Frontal cortex (tissue), 4 donors: ENCODE measurements around the gene DOCK9. TPM values are rescaled to one million over a fixed set of nuclear protein-coding genes. Genes with fewer than 3 reads are reported as not detected.
A peak's percentile ranks its signal among the peaks of the same experiment; 100 is the strongest.

ENCODE experiments used
- DNase-seq, 2 donors: peaks; one replicate each; pipeline ENCODE4 v3.0.0; 2012; ENCODE audit warnings: low spot score in 2 of 2
- FAIRE-seq: peaks from 2 replicates; lab custom pipeline; 2012; peaks lifted over from hg19 to GRCh38; lab: Jason Lieb, UNC
- total RNA-seq: library from RNA; depleted of rRNA; stranded (reverse); fragments of >200 nt; gene quantifications from one replicate; pipeline ENCODE4 v1.2.3, GENCODE V29; 2014
- donor health status: control.
- donor health status: control.
- donor health status: control.

The DOCK9 gene
- total RNA-seq, 1 donor from 2014 or later, result 162 TPM

DNA sequence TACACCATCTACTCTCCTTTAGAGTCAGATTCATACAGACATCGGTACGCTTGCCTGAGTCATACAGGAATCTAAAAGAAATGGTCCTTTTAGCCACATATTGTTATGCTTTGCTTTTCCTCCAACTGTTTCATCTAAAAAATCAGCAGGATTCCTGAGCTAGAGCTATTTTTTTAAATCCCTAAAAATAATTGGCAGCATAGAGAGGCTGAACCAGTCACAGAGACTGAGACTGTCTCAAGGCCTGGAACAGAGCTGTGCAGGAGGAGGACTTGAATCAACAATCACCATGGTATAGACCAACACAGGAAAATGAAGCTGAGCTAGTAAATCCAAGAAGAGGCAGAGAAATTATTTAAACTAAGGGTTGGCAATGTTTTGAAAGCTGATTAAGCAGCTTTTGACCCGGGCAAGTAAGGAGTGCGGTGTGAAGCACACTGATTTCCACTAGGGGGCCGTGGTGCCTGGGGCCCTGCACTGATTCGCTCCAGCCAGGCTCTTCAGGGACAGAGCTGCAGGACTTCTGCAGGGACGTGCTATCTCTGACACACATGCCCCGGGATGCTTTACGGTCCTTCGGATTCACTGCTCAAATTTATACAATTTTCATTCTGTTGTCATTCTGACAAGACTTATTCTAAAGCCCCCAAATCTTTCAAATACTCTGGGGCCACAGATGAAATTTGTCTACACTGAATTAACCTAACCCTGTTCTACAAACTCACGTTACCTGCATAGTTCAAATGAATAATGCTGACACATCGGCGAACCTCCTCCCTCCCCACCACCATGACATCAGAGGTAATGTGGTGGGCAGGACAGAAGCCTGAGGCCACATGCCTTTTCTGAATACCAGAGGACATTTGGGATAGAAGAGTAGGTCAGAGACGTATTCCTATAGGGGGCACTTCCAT, 137.8 kb downstream of the DOCK9 start:
- DNase-seq (peak; percentile 4 to 25), FAIRE-seq (no peak)

DNA sequence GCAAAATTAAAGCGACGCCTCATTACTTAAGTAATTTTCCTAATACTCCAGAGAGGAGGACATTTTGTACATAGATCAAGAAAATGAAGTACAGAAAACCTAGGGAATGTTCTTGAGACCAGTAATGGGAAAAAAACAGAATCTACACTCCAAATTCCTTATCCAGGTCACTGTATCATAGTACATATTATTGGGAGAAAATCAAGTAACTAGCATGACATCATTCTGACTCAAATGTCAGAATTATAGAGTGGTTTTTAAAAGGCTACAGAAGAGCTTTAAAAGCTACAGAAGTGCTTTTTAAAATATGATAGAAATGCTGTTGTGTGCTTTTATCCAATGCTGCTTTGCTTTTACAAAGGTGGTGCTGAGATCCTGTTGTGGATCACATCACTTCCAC, 139.1 kb downstream of the DOCK9 start:
- FAIRE-seq, result no peak

DNA sequence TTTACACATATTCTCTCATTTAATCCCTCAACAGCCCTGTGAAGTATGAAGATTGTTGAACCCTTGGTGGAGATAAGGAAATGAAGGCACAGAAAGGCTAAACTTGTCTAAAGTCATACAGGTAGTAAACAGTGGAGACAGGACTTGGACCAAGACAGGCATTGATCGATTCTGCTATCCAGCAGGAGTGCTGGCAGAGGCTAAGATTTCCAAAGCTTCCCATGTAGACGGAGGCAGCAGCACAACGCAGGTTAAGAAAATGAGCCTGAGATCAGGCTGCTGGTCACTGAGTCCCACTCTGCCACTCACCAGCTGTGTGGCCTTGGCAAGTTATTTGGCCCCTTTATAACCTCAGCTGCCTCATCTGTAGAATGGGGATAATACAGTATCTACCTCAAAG, 140.0 kb downstream of the DOCK9 start:
- no peak for FAIRE-seq
- DNase-seq, result no peak

More for the DNA sequence above, 139.1 kb downstream of the DOCK9 start:
- DNase-seq, result no peak

DNA sequence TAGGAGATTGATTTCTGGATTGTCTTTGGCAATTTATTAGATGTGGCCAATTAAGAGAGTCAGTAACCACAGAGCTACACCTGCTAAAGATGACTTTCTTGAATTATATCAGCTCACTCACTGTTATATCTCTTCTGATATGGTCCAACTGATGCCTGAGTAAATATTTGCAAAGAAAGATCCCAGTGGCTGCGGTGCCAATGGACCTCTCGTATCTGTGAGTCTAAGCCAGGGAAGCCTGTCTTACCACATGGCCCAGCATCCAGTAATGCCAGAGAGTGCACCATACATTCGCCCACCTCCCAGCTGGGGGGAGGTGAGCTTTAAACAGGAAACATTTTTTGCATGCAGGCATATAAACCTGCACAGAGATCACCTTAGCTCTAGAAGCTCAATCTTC, 142.7 kb downstream of the DOCK9 start:
- DNase-seq (no peak), FAIRE-seq (no peak)

DNA sequence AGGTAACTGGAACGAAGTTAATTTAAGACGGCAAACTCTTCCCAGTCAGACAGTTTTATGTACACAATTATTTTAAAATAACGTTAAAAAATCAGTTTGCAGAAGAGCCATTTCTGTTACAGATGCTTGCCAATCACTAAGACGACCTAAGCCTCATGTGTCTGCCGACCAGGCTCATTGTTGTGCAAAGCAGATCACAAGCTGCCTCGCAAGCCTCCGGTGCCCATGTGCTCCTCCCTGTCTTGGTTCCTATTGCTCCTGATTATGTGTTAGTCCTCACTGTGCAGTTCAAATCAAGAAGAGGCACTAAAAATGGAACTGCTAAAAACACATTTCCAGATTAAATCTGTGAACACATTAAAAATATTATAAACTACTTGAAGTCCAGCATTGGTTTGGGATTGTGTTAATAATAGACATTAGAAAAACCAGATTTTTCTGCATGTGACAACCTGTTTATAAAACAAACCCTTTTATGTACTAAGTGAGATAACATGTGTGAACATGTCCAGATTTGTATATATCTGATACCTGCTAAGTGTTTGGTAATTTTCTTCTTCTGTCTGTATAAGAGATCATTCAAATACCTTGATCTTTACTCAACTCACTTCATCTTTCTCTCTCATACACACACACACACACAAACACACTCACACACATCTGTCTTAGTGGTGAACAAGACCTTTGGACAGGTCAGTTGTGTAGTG, 143.5 kb downstream of the DOCK9 start:
- DNase-seq (no peak), FAIRE-seq (no peak)

DNA sequence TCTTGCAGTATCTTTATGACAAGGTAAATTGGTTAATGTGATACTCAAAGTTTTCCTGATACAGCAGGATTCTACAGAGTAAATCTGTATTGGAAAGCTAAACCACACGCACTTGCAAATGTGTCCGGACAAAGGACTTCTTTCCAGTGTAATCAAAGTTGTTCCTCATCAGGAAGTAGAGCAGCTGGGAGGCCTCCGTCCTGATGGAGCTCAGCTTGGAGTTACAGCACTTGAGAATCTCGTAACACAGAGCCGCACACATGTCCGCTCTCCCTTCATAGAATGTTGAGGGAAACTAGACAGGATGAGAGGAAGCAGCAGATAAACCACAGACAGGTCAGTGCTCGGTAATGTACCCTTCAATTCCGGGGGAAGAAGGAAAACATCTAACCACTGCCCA, 146.6 kb downstream of the DOCK9 start:
- FAIRE-seq (no peak), DNase-seq (no peak)

DNA sequence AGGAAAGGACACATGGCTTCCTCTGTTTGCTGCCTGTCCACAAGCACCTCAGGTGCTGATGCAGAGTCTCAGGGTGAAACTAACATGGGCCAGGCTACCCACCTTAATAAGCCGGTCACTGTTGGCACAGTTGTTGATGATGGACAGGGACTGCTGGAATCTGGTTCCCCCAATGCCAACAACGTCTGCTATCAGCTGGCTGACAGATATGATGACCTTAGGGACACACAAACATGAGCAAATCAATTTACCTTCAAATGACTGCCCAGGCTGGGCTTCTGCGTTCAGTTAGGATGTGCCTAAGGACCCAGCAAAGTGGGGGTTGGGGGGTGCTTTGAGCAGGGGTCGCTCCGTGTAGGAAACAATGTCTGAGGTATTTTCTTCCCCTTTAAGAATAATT, 148.3 kb downstream of the DOCK9 start:
- FAIRE-seq (no peak), DNase-seq (no peak)

DNA sequence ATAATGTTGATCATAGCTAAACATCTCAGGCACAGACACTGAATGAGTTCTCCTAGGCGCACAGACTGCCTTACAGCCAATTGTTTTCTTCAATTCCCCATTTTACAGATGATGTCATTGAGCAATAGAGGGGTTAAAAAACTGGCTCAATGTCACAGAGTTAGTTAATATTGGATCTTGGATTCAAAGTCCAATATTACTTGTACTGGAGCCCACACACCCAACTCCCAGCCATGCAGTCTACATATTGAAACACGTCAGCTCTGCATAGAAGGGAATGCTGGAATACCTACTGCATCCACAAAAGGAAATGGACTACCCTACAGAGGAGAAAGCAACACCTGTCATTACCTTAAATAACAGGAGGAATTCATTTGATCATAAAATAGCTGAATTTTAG, 149.2 kb downstream of the DOCK9 start:
- DNase-seq (no peak), FAIRE-seq (no peak)

DNA sequence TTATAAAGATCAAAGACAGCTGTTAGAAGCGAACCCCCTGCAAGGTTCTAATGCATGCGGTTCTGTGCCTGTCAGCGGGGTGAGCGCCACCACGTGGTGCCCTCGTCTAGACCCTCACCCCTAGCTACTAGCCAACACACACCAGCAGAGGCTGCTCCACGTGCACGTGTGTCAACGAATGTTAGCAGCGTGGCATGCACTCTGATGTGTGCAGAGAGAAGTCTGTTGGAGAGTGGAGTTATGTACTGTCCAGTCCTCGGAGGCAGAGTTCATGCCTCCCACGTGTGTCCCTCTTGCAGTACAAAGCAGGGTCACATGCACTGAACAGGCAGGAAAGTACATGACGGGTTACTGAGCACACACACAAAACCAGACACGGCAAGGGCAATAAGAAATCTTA, 150.4 kb downstream of the DOCK9 start:
- FAIRE-seq (no peak), DNase-seq (no peak)

DNA sequence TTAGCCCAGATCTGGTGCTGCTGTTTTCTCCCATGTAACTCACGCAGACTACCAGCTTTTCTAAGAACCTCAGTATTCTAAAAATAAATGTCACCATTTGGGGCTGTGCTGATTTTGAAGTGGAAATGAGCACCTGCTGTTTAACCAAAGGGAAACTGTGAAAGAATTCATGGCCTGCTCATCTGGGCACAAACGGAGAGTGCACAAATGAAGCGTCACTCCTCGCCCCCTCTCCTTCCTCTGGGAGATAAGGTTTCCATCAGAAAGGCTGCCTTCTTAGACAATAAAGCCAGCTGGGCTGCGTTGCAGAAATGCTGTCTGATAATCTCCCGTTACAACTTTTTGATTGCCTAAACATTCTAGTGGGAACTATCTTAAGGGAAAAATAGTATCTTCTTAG, 151.7 kb downstream of the DOCK9 start:
- FAIRE-seq (no peak), DNase-seq (peak in 1 of 2 donors; percentile 18)

DNA sequence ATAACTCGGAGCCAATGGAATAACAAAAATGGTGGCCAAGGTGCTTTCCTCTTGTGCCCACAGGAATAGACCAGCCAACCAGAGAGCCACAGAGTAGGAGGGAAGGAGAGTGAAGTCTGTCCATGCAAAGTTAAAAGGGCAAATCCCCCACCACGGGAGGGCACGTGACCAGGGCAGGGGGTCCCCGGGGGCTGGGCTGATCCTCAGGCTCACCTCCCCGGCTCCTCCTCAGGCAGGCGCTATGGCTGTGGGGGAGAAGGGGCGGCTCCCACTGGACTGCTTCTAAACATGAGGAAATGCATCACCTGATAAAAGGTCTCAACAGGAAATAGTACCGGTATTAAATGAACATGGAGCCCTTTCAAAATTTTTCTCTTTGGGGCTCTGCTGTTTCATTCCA, 152.2 kb downstream of the DOCK9 start:
- no peak for DNase-seq
- FAIRE-seq, result no peak

DNA sequence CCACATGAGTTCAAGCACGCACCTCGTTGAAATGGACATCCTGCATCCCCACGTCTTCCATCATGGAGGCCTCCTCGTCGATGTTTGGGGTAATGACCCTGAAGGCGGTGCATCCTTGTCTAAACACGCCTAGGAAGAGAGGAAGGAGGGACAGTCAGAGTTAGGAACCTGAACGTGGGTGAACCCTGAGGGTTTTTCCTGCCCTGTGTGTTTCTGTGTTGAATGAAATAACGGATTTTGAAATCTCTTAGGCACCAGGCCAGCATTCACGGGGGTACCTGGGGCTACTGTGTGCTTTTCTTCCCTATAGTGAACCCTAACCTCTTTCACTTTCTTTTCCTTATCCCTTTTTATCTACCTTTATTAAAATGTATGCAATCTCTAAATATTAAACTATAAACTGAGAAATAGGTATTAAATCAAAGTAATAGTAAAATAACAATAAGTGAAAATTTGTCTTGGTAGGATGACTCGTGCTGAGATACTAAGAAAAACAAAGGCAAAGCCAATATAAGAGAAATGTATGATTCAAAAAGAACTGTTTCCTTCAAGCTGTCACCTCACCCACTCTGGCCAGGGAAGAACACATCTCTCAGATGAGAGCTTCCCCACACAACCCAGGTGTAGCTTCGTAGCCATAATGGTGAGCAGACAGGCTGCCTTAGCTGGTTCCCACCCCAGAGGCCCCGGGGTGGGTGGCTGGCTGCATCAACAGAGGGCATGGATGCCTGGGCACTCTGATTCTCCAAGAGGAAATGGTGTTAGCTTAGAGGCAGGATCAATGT, 153.3 kb downstream of the DOCK9 start:
- DNase-seq (no peak), FAIRE-seq (no peak)

DNA sequence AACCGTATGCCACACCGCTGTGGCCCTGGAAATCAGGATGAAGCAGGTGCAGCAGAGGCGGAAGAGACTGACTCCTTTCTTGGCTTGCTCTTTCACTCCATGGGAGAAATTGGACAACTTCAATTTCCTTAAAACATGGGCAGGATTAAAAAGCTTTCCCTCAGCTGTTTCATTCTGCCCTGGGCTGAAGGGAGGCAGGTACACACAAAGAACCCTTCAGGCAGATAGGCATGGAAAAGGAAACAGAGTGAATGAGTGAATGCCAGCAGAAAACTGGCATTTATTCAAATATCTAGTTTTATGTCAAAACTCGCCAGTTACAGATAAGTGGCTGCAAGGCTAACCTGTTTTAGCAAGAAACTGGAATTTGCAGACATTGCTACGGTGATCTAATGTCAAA, 154.4 kb downstream of the DOCK9 start:
- DNase-seq, result no peak
- FAIRE-seq, result no peak

DNA sequence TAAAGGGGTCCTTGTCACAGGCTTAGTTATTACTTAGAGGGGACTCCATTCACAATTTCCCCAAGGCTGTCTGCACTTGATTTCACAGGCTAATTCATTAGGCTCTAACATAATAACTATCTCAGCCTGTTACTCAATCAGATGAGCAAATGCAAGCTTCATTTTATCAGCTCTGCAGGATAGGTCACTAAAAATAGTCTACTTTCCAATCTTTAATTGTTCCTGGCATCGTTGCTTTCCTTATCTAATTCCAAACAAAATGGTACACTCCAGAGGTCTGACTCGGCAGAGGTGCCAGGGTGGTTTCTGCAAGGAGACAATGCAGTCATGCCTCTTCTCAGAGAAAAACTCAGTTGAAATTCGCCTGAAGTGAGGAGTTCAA, 155.6 kb downstream of the DOCK9 start:
- DNase-seq (no peak), FAIRE-seq (no peak)

DNA sequence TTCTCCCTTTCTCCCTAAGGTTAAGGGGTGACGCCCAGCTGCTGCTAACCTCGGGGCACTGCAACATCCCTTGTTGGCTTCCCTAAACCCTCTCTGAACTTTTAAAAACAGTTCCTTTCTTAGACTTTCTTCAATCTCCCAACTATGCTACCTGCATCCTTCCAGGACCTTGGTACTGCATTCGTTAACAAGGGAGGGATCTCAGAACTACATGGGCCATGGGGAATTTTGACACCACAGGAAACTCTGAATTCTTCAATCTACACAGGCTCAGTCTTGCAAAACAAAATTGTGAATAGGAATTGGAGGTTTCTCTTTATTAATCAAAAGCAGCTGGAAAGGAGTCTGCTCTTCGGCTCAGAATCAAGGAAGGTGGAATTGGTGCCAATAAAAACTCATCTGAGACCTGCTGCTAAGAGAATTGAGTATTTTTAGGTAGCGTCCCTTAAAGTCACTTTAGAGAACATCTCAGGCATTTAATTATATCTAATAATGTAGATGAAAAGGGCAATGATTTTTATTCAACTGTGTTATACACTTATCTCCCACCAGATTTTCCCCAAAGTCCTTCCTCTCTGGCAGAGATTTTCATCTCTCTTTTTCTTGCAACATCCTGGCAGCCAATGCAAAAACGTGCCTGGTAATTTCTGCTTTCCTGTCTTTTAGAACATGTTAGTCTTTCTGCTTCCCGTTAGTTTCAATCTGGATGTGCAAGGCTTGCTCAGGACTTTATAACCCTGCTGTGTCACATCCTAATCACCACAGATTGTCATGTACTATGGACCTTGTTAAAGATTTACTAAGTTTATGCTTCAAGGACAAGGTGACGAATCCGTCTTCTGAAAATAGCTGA, 156.3 kb downstream of the DOCK9 start:
- no peak for DNase-seq

DNA sequence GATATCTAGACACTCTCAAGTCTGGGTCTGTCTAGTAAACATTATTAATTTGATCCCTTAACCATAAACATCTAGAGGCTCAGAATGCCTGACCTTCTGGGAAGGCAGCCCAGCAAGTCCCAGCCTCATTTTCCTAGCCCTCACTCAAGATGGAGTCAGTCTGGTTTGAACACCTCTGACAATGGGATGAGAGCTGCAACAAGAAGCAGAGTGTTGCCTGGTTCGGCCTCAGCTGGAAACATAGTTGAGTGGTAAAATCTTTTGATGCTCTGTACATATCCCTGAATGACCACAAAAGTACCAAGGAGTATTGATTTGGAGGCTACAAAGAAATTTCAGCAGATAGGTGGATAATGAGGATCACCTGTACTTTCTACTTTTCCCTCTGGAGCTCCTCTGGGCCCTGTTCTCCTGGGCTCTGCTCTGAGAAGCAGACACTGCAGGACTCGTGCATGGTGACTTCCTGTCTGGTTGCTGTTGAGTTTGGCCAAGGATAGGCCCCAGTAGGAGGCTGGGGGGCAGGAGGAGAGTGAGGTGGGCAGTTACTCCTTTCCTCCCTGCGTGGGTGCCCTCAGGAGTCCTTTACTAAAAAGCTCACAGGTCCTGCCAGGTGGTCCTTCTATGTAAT, 157.0 kb downstream of the DOCK9 start:
- FAIRE-seq (no peak), DNase-seq (no peak)

More for the DNA sequence above, 156.3 kb downstream of the DOCK9 start:
- no peak for FAIRE-seq

DNA sequence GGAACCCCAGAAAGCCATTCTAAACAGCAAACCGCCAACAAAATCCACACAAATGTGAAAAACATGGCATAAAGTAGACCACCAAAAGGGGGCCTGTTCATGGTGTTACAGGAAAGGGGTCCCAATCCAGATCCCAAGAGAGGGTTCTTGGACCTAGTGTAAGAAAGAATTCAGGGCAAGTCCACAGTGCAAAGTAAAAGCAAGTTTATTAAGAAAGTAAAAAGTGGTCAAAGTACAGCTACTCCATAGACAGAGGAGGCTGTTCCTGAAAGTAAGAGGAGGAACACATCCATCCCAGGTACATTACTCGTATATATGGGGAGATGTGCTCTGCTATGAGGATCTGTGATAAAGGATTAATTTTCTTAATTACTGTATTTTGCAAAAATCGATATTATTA, 157.6 kb downstream of the DOCK9 start:
- FAIRE-seq (no peak), DNase-seq (no peak)

DNA sequence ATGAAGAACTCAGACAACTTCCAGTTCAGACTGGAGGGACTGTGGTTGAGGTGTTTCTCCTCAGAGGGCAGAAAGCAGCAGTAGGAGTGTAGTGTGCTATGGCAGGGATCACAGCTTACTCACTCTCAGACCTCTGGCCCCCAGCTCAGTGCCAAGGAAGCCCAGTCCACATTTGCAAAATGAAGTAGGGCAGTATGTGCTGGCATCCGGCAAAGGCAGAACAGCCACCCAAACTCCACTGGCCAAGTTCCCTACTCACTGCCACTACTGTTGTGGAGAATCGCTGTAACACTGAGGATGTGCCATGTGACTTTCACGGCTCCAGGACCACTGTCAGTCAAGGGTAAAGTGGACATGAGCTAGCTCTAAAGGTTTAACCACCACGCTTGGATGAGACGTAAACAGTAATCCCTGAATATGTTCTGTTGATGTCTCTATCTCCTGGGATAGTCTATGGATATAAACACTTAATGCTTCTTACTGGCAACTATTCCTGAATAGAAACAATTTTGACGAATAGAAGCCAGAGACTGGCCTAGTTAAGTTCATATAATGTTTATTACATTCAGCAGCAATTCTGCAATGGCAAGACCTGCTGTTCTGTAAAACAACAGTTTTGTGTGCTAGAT, 158.4 kb downstream of the DOCK9 start:
- no peak for FAIRE-seq

DNA sequence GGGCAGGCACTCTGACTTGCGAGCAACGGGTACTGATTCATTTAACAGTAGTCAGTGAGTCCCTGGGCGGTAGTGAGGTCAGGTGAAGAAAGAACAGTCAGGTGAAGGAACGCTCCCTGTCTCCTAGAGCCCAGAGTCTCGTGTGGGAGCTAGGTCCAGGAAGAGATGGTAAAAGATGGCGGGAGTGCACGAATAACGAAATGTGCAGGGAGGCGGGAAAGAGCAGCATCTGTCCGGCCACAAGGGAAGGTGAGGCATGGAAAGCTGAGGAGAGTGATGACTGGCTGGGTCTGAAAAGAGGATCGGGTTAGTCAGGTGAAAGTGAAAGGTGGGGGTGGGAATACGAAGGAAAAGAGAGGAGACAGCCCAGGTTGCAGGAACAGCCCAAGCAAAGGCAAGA, 161.5 kb downstream of the DOCK9 start:
- no peak for DNase-seq
- no peak for FAIRE-seq

More for the DNA sequence above, 158.4 kb downstream of the DOCK9 start:
- DNase-seq, result no peak
